ENCODE results near the gene NFKBIE.

The NFKBIE gene

GRCh38 chr6:44249082-44249748 lies 16.1 kb downstream of the NFKBIE start:
- TF ChIP-seq ARNTL (CRISPR knock-in tag; IDR thresholded peaks at IDR 0.05; ENCODE audit: borderline replicate concordance, low read depth) (no peak), CSRNP3 (CRISPR knock-in tag; IDR thresholded peaks at IDR 0.05) (no peak), TCF4 (CRISPR knock-in tag; IDR thresholded peaks at IDR 0.05; ENCODE audit: borderline replicate concordance) (no peak), ZNF565 (CRISPR knock-in tag; conservative IDR thresholded peaks at IDR 0.05; ENCODE audit: low read depth) (no peak), CREB5 (CRISPR knock-in tag; IDR thresholded peaks at IDR 0.05; ENCODE audit: low read depth) (no peak), PPARA (CRISPR knock-in tag; IDR thresholded peaks at IDR 0.05; ENCODE audit: borderline replicate concordance) (no peak), ZNF70 (CRISPR knock-in tag; IDR thresholded peaks at IDR 0.05) (no peak), OSR1 (CRISPR knock-in tag; IDR thresholded peaks at IDR 0.05) (no peak), ZNF8 (CRISPR knock-in tag; IDR thresholded peaks at IDR 0.05) (no peak), ZC3H10 (CRISPR knock-in tag; IDR thresholded peaks at IDR 0.05) (no peak), CSDC2 (CRISPR knock-in tag; IDR thresholded peaks at IDR 0.05) (no peak), RARB (CRISPR knock-in tag; IDR thresholded peaks at IDR 0.05) (no peak), POU6F1 (CRISPR knock-in tag; IDR thresholded peaks at IDR 0.05; ENCODE audit: borderline replicate concordance, low read depth) (no peak), ZFP30 (CRISPR knock-in tag; IDR thresholded peaks at IDR 0.05) (no peak), ESRRG (CRISPR knock-in tag; IDR thresholded peaks at IDR 0.05) (no peak), GLIS3 (CRISPR knock-in tag; IDR thresholded peaks at IDR 0.05) (no peak)

GRCh38 chr6:44248579-44248978 lies 16.8 kb downstream of the NFKBIE start:
- TF ChIP-seq PPARA (CRISPR knock-in tag; IDR thresholded peaks at IDR 0.05; ENCODE audit: borderline replicate concordance) (no peak), ISL1 (CRISPR knock-in tag; IDR thresholded peaks at IDR 0.05) (no peak), BACH2 (CRISPR knock-in tag; IDR thresholded peaks at IDR 0.05; ENCODE audit: borderline replicate concordance) (no peak), POU6F1 (CRISPR knock-in tag; IDR thresholded peaks at IDR 0.05; ENCODE audit: borderline replicate concordance, low read depth) (no peak), PATZ1 (CRISPR knock-in tag; IDR thresholded peaks at IDR 0.05; ENCODE audit: borderline replicate concordance) (no peak), CSDC2 (CRISPR knock-in tag; IDR thresholded peaks at IDR 0.05) (no peak), OSR1 (CRISPR knock-in tag; IDR thresholded peaks at IDR 0.05) (no peak), TSHZ2 (CRISPR knock-in tag; IDR thresholded peaks at IDR 0.05) (no peak), ZNF70 (CRISPR knock-in tag; IDR thresholded peaks at IDR 0.05) (no peak), ESRRG (CRISPR knock-in tag; IDR thresholded peaks at IDR 0.05) (no peak)
- ATAC-seq = no peak

More at GRCh38 chr6:44249082-44249748, 16.1 kb downstream of the NFKBIE start:
- ATAC-seq = no peak

Measured in SK-N-SH treated with all-trans-retinoic acid at 6 μM for 48 hours (cell line).